A673 (cell line): ENCODE measurements around the gene GRIK5.

ENCODE experiments used
- CTCF ChIP-seq: fragments of 300-800, 200-600 bp; sonication (generic); conservative IDR thresholded peaks from 2 replicates; pipeline ENCODE4 v1.5.1; 2017; ENCODE audit warnings: low read depth, mild to moderate bottlenecking, antibody characterized with exemption, low read length, moderate library complexity, mixed read lengths
- EZH2 ChIP-seq: fragments of 200-600 bp; sonication (generic); IDR thresholded peaks from 2 replicates; pipeline ENCODE4 v1.6.1; 2017; ENCODE audit warnings: borderline replicate concordance, low read depth, mild to moderate bottlenecking, mixed read lengths, antibody characterized with exemption, low read length; ENCODE audit not compliant: poor library complexity, severe bottlenecking

GRCh38 chr19:42111384-42111783 is 41.4 kb upstream of the GRIK5 start:
- TF ChIP-seq CTCF (no peak), EZH2 (no peak)
